SK-N-SH (cell line): ENCODE data around the gene CLIC6. TPM values are rescaled to one million over a fixed set of nuclear protein-coding genes. Genes with fewer than 3 reads are reported as not detected.

ENCODE experiments used
- CTCF ChIA-PET: fragments of 300-600, 350-600 bp; formaldehyde crosslinking; extraction: SDS; loops from one replicate; lab custom pipeline; 2021; lab: Yijun Ruan, JAX
- POLR2A ChIA-PET: fragments of 350-600 bp; sonication (Branson Sonifier 250); formaldehyde crosslinking; extraction: SDS; loops from one replicate; lab custom pipeline; 2020; ENCODE audit warnings: antibody characterized with exemption, inconsistent platforms; lab: Yijun Ruan, JAX
- DNase-seq: peaks from one replicate; pipeline ENCODE4 v3.0.0; 2012
- H2AFZ ChIP-seq: fragments of 200-600 bp; sonication (generic); 2 replicates; pipeline ENCODE4 v1.8.1; 2016; ENCODE audit warnings: antibody characterized with exemption, mild to moderate bottlenecking, low read depth
- H3F3A ChIP-seq: fragments of 200-600 bp; sonication (generic); replicated peaks from 2 replicates; pipeline ENCODE3; 2016; ENCODE audit warnings: antibody characterized with exemption, mild to moderate bottlenecking; ENCODE audit not compliant: insufficient read depth
- H3K27ac ChIP-seq, 2 experiments: fragments of 200-500 bp in 1 of 2; fragments of 200-600 bp in 1 of 2; sonication (Bioruptor generic) in 1 of 2; sonication (generic), shearing (Covaris generic) in 1 of 2; 2 replicates each; pipeline versions ENCODE4 v1.5.1 to v1.6.1; 2014 to 2016; ENCODE audit warnings: low read depth in 2 of 2, inconsistent platforms in 1 of 2, low read length in 1 of 2, mild to moderate bottlenecking in 1 of 2, mixed read lengths in 1 of 2
- H3K27me3 ChIP-seq: fragments of 200-600 bp; sonication (generic), shearing (Covaris generic); 2 replicates; pipeline ENCODE4 v1.6.1; 2016; ENCODE audit warnings: mixed run types; ENCODE audit not compliant: insufficient read depth
- H3K36me3 ChIP-seq, 2 experiments: fragments of 200-500 bp in 1 of 2; fragments of 200-600 bp in 1 of 2; sonication (Bioruptor generic) in 1 of 2; sonication (generic) in 1 of 2; replicated peaks in 1 of 2; 2 replicates each; pipeline versions ENCODE3 to v1.5.1; 2014 to 2016; ENCODE audit warnings: low read length in 1 of 2, mild to moderate bottlenecking in 1 of 2; ENCODE audit not compliant: insufficient read depth in 2 of 2, control insufficient read depth in 1 of 2
- H3K4me1 ChIP-seq, 2 experiments: fragments of 200-500 bp in 1 of 2; fragments of 200-600 bp in 1 of 2; sonication (Bioruptor generic) in 1 of 2; sonication (generic), shearing (Covaris generic) in 1 of 2; 2 replicates each; pipeline versions ENCODE4 v1.5.1 to v1.6.1; 2014 to 2016; ENCODE audit warnings: low read depth in 1 of 2, low read length in 1 of 2, mixed run types in 1 of 2; ENCODE audit not compliant: insufficient read depth in 2 of 2, control insufficient read depth in 1 of 2
- H3K4me2 ChIP-seq: fragments of 200-600 bp; sonication (generic), shearing (Covaris generic); 2 replicates; pipeline ENCODE4 v1.6.1; 2017; ENCODE audit warnings: mixed run types
- H3K4me3 ChIP-seq, 2 experiments: fragments of 200-500 bp in 1 of 2; fragments of 200-600 bp in 1 of 2; sonication (Bioruptor generic) in 1 of 2; sonication (generic), shearing (Covaris generic) in 1 of 2; 2 replicates each; pipeline versions ENCODE4 v1.5.1 to v1.8.1; 2014 to 2016; ENCODE audit warnings: low read depth in 2 of 2, inconsistent platforms in 1 of 2, low read length in 1 of 2, mild to moderate bottlenecking in 1 of 2, mixed read lengths in 1 of 2, moderate library complexity in 1 of 2
- H3K79me2 ChIP-seq: fragments of 200-600 bp; sonication (generic); 2 replicates; pipeline ENCODE4 v1.8.1; 2017; ENCODE audit warnings: mild to moderate bottlenecking; ENCODE audit not compliant: insufficient read depth
- H3K9ac ChIP-seq: fragments of 200-600 bp; sonication (generic); 2 replicates; pipeline ENCODE4 v1.6.1; 2017; ENCODE audit warnings: mixed run types
- H3K9me2 ChIP-seq: fragments of 200-600 bp; sonication (generic); 2 replicates; pipeline ENCODE4 v1.6.1; 2017; ENCODE audit warnings: mixed run types
- H3K9me3 ChIP-seq: fragments of 200-600 bp; sonication (generic); 2 replicates; pipeline ENCODE4 v1.6.1; 2017; ENCODE audit warnings: mixed run types, mild to moderate bottlenecking, moderate library complexity
- H4K20me1 ChIP-seq: fragments of 200-600 bp; sonication (generic); 2 replicates; pipeline ENCODE4 v1.6.1; 2017; ENCODE audit warnings: mild to moderate bottlenecking, mixed run types; ENCODE audit not compliant: insufficient read depth
- EP300 ChIP-seq, 2 experiments: IDR thresholded peaks; 2 replicates each; pipeline versions ENCODE4 v1.4.0 to v1.6.1; 2012; ENCODE audit warnings: borderline replicate concordance in 1 of 2, low read depth in 1 of 2, low read length in 1 of 2
- EZH2phosphoT487 ChIP-seq: fragments of 200-600 bp; sonication (generic); IDR thresholded peaks from 2 replicates; pipeline ENCODE4 v1.6.1; 2017; ENCODE audit warnings: low read depth, mixed run types, mild to moderate bottlenecking, antibody characterized with exemption, moderate library complexity, borderline replicate concordance
- FOXJ3 ChIP-seq: sonication (generic); formaldehyde crosslinking; IDR thresholded peaks from 2 replicates; pipeline ENCODE4 v1.5.1; 2020; ENCODE audit warnings: mild to moderate bottlenecking, missing genetic modification reagents
- MAX ChIP-seq: IDR thresholded peaks from 2 replicates; pipeline ENCODE4 v1.4.0; 2012; ENCODE audit warnings: low read depth
- MXI1 ChIP-seq: IDR thresholded peaks from 2 replicates; pipeline ENCODE4 v1.6.1; 2012; ENCODE audit warnings: mild to moderate bottlenecking, low read depth, low read length, improper control_type of control experiment
- POLR2AphosphoS5 ChIP-seq: IDR thresholded peaks from 2 replicates; pipeline ENCODE4 v1.6.1; 2012; ENCODE audit warnings: low read depth, low read length
- RAD21 ChIP-seq: IDR thresholded peaks from 2 replicates; pipeline ENCODE4 v1.6.1; 2012; ENCODE audit warnings: mild to moderate bottlenecking, low read length
- RXRA ChIP-seq: IDR thresholded peaks from 2 replicates; pipeline ENCODE4 v1.4.0; 2012; ENCODE audit warnings: low read depth, mild to moderate bottlenecking, borderline replicate concordance
- SMC3 ChIP-seq: IDR thresholded peaks from 2 replicates; pipeline ENCODE4 v1.6.1; 2012; ENCODE audit warnings: low read depth, low read length, improper control_type of control experiment
- TCF12 ChIP-seq: IDR thresholded peaks from 2 replicates; pipeline ENCODE4 v1.4.0; 2012
- TEAD4 ChIP-seq: IDR thresholded peaks from 2 replicates; pipeline ENCODE4 v1.4.0; 2012; ENCODE audit warnings: mild to moderate bottlenecking, borderline replicate concordance; ENCODE audit not compliant: insufficient read depth
- USF1 ChIP-seq: IDR thresholded peaks from 2 replicates; pipeline ENCODE4 v1.4.0; 2012; ENCODE audit warnings: low read depth, borderline replicate concordance
- YY1 ChIP-seq: IDR thresholded peaks from 2 replicates; pipeline ENCODE4 v1.4.0; 2012; ENCODE audit warnings: low read depth, mild to moderate bottlenecking
- WGBS: methylation state at CpG from one replicate; pipeline ENCODE4 v1.1.6; 2017; ENCODE audit warnings: low lambda C conversion rate; 5-methylcytosine and 5-hydroxymethylcytosine counted together
- polyA plus RNA-seq, 3 experiments: library from polyadenylated mRNA; depleted of rRNA; stranded (reverse); fragments of >200 nt; gene quantifications; 2 replicates each; pipeline ENCODE4 v1.2.3, GENCODE V29; 2012

The CLIC6 gene
- polyA plus RNA-seq, 1 of the 3 experiments (the other 2 are of a cell fraction): 0.08 TPM

- DNase-seq: no peak
- H4K20me1 ChIP-seq: no peaks in the 10 kb centered on the region
- TF ChIP-seq RXRA (no peak), FOXJ3 (CRISPR knock-in tag) (no peak), MXI1 (no peak), TEAD4 (no peak), USF1 (no peak), MAX (no peak), RAD21 (no peak), EZH2phosphoT487 (no peak), TCF12 (no peak), EP300 (IDR thresholded peaks at IDR 0.05; ENCODE audit: borderline replicate concordance in 1 of 2, low read depth in 1 of 2, low read length in 1 of 2) (no peak)
- H3F3A ChIP-seq: no peaks in the 10 kb centered on the region
- no peaks in the 10 kb centered on the region for H3K79me2 ChIP-seq
- CTCF ChIA-PET: interaction anchor here (4.5 kb wide), 1 partner anchor 15 kb away, joined by 26 read pairs; no protein-coding TSS in a partner anchor
- H3K27ac ChIP-seq: no peak overlapping the region
- H3K4me3 ChIP-seq: no peak overlapping the region
- H3K4me2 ChIP-seq: no peak overlapping the region
- no peak overlapping the region for H3K9ac ChIP-seq
- peaks cover 0 to 5% of the 10 kb centered on the region in 2 experiments; a peak in 1 of 4 replicates for H3K4me1 ChIP-seq
- H3K9me2 ChIP-seq: no peaks in the 10 kb centered on the region
- POLR2A ChIA-PET: no interaction called here
- H3K27me3 ChIP-seq: peaks cover 53% of the 10 kb centered on the region
- no peaks in the 10 kb centered on the region for H3K36me3 ChIP-seq
- no peaks in the 10 kb centered on the region for H3K9me3 ChIP-seq
- WGBS: 74% methylated on average over 3 of the region's 3 CpGs
- no peak overlapping the region for H2AFZ ChIP-seq
Measured at GRCh38 chr21:34673006-34673405, 4.2 kb downstream of the CLIC6 start.

- Histone ChIP-seq H3K9ac (no peak overlapping the region), H4K20me1 (no peaks in the 10 kb centered on the region), H2AFZ (no peak overlapping the region)
- ChIA-PET CTCF (interaction anchor here (1.3 to 1.5 kb wide), 3 partner anchors 11 to 19 kb away, joined by 3 to 7 read pairs (median 5); no protein-coding TSS in a partner anchor), POLR2A (no interaction called here)
- no peak for TF ChIP-seq YY1
- TF ChIP-seq, all 33 proteins: peak for 0
- H3K4me1 ChIP-seq: peaks cover 0 to 5% of the 10 kb centered on the region in 2 experiments; a peak in 1 of 4 replicates
- H3K27ac ChIP-seq: no peak overlapping the region
- no peaks in the 10 kb centered on the region for H3F3A ChIP-seq
- no peak overlapping the region for H3K4me2 ChIP-seq
- H3K9me3 ChIP-seq: no peaks in the 10 kb centered on the region
- H3K36me3 ChIP-seq: no peaks in the 10 kb centered on the region
- H3K27me3 ChIP-seq: peaks cover 39% of the 10 kb centered on the region
- H3K9me2 ChIP-seq: no peaks in the 10 kb centered on the region
- DNase-seq: no peak
- H3K79me2 ChIP-seq: no peaks in the 10 kb centered on the region
- H3K4me3 ChIP-seq: no peak overlapping the region
Measured at GRCh38 chr21:34674468-34674867, 5.7 kb downstream of the CLIC6 start.

GRCh38 chr21:34675871-34676270, 7.1 kb downstream of the CLIC6 start:
- no peak overlapping the region for H3K4me2 ChIP-seq

More at GRCh38 chr21:34675871-34676270, 7.1 kb downstream of the CLIC6 start:
- WGBS: 76% methylated on average over 5 of the region's 5 CpGs
- no peaks in the 10 kb centered on the region for H3K9me3 ChIP-seq
- H3F3A ChIP-seq: no peaks in the 10 kb centered on the region
- H3K4me3 ChIP-seq: no peak overlapping the region
- no peaks in the 10 kb centered on the region for H3K36me3 ChIP-seq
- TF ChIP-seq POLR2AphosphoS5 (no peak), SMC3 (no peak)
- no peaks in the 10 kb centered on the region for H3K9me2 ChIP-seq
- no peaks in the 10 kb centered on the region for H3K4me1 ChIP-seq
- CTCF ChIA-PET: interaction anchor here (1.0 to 1.6 kb wide), 5 partner anchors 11 to 314 kb away, joined by 3 to 7 read pairs (median 3); no protein-coding TSS in a partner anchor
- no peaks in the 10 kb centered on the region for H3K79me2 ChIP-seq
- no peak overlapping the region for H3K9ac ChIP-seq
- no peak overlapping the region for H3K27ac ChIP-seq
- no peak overlapping the region for H2AFZ ChIP-seq
- DNase-seq: no peak
- POLR2A ChIA-PET: no interaction called here
- peaks cover 26% of the 10 kb centered on the region for H3K27me3 ChIP-seq
- H4K20me1 ChIP-seq: no peaks in the 10 kb centered on the region
